CD4-positive, alpha-beta T cell treated with Interleukin-15 for 4 hours (primary cell): Measurements from ENCODE around the gene CCSER2.
A peak's percentile ranks its signal among the peaks of the same experiment; 100 is the strongest.
"Not testable (repeated sequence)": the region's sequence is repeated elsewhere in the genome, so short reads cannot be mapped to it uniquely, and the experiment has no call there.

ENCODE experiments used
- DNase-seq: peaks from one replicate; pipeline ENCODE4 v3.0.0-alpha.2; 2020; ENCODE audit warnings: low spot score

CCSER2 gene

GRCh38 chr10:84311576-84311975, 16.8 kb upstream of the CCSER2 start:
- no peak for DNase-seq

- DNase-seq = no peak
Measured at GRCh38 chr10:84312816-84313215, 15.6 kb upstream of the CCSER2 start.

DNA sequence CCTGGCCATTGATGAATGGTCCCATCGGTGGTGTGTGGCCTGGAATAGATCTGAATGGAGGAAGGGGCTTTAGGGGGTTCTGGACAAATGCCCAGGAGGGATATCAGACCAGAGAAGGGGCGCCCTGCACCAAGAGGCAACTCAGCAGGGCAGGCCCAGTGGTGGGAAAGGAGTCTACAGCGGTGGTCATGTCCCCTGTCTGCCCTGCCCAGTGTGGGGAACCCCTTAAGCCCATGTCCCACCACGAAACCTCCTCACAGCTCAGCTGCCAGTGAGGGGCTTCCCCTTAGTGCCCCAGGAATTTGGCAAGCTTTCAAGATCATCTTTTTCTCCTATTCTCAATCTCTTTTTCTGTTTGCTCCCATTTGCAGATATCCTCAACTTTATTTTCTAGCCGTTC, 14.1 kb upstream of the CCSER2 start:
- no peak for DNase-seq

DNA sequence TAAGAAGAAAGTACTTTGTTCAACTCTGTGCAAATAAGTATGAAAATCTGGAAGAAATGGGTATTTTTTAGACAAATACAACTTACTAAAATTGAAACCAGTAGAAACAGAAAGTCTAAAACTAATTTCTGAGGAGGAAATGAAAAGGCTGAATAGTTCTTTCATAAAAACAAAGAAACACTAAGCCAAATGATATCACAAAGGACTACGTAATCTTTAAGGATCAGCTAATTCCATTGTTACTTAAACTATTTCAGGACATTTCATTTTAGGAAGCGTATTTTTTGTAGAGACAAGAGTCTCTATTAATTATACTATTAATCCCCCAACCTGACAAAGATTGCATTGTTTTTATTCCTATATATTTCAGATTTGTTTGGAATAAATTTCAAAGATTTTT, 11.2 kb upstream of the CCSER2 start:
- DNase-seq = no peak

- DNase-seq = no peak
Measured at GRCh38 chr10:84321902-84322301, 6.5 kb upstream of the CCSER2 start.

GRCh38 chr10:84323566-84323965, 4.8 kb upstream of the CCSER2 start:
- DNase-seq = not testable (repeated sequence)

DNA sequence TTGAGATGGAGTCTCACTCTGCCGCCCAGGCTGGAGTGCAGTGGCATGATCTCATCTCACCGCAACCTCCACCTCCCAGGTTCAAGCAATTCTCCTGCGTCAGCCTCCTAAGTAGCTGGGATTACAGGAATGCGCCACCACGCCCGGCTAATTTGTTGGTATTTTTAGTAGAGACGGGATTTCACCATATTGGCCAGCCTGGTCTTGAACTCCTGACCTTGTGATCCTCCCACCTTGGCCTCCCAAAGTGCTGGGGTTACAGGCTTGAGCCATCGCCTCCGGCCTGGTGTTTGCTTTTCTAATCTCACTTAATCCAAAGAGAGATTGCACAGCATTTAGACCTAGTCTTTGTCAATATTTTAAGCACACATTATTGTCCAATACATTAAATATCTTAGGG, 1.4 kb upstream of the CCSER2 start:
- DNase-seq = not testable (repeated sequence)

DNA sequence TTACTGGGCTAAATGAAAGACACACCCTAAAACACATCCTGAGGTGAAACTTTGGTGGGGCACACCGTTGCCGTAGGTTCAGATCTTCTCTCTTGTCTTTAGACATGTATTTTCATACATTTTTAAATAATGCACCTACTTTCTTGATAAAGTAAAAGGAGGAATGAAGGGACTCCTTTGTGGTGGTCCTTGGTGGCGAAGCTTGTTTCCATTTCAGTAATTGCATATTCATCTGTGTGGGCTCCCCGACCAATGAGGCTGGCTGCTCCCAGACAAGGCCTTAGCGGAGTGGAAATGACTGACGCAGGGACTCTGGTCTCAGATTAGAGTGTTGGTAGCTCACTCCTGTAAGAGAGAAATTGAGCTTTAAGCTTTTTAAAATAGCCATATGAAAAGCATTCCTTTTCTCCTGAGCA, 815 bp downstream of the CCSER2 start:
- DNase-seq = no peak

- DNase-seq = peak; percentile 70
Measured at GRCh38 chr10:84329986-84330651, 1.7 kb downstream of the CCSER2 start.

DNA sequence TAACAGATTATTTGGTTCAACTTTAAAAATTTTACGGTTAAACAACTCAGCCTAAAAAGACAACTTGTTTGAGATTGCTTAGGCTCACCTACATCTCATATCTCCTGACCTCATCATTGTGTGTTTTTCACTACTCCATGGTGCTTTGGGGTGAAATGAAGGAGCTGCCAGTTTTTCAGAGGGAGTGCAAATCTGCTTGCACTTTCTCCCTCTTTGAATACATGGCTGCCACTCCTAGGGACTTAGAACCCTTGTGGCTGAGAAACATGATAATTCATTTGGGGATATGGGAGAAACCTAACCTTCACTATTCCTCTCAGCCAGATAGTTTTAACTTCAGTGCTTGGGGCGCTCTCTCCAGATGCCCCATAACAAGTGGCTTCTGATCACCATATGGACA, 2.7 kb downstream of the CCSER2 start:
- no peak for DNase-seq

GRCh38 chr10:84333864-84334451, 5.6 kb downstream of the CCSER2 start:
- DNase-seq = peak; percentile 89

DNA sequence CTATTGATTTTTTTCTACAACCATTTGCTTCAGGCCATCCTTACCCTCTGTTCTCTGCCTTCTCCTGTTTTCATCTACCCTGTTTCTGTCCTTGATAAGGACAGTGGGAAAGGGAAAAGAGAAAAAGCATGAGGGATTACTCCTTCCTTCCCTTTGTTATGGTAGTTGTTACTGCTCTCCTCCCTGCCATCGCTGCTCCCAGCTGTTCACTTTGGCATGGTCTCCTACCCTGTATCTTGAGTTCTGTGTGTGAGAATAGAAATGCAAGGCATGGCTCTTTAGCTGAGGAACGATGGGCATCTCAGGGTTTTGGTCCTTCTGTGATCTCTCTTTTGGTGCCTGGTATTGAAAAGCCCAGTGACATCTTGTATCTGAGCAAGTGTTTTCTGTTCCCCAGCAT, 6.4 kb downstream of the CCSER2 start:
- DNase-seq = no peak

- no peak for DNase-seq
Measured at GRCh38 chr10:84335516-84335915, 7.1 kb downstream of the CCSER2 start.

DNA sequence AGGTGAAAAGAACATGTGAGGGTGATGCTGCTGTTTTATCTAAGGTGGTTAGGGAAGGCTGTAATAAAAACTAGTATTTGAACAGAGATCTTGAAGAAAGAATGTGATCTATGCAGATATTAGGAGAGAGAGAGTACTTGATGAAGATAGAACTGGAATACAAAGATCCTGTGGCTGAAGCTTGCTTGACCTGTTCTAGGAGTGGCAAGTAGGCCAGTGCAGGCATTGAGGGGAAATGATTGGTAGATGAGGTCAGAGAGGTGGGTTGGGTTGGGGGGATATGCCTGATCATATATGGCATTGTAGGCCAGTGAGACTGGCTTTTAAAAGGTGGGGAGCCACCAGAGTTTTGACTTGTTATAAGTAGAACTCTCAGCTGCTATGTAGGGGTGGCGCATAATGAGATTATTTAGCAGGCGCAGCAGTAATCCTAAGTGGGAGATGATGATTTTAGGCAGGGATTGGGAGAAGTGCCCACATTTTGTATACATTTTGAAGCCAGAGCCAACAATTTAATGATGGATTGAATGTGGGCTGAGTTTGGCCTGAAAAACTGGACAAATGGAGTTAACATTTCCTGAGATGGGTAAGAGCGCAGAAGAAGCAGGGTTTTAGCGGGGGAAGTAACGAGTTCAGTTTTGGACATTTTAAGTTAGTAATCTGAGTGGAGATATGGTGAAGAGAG, 8.2 kb downstream of the CCSER2 start:
- DNase-seq = no peak

- no peak for DNase-seq
Measured at GRCh38 chr10:84337199-84337598, 8.8 kb downstream of the CCSER2 start.

DNA sequence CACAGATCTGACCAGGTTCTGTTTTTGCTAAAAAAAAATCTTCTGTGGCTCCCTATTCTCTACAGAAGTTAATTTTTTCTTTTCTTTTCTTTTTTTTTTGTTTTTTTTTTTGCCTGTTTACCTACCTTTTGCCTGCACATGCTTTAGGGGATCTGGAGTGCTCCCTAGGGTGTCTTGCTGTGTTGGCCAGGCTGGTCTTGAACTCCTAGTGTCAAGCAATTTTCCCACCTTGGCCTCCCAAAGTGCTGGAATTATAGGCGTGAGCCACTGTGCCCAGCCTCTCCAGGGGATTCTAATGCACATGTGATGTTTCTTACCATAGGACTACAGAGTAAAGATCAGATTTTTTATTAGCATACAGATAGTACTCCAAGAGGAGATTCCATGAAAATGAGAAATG, 10.6 kb downstream of the CCSER2 start:
- DNase-seq = no peak

- no peak for DNase-seq
Measured at GRCh38 chr10:84340187-84340586, 11.8 kb downstream of the CCSER2 start.

DNA sequence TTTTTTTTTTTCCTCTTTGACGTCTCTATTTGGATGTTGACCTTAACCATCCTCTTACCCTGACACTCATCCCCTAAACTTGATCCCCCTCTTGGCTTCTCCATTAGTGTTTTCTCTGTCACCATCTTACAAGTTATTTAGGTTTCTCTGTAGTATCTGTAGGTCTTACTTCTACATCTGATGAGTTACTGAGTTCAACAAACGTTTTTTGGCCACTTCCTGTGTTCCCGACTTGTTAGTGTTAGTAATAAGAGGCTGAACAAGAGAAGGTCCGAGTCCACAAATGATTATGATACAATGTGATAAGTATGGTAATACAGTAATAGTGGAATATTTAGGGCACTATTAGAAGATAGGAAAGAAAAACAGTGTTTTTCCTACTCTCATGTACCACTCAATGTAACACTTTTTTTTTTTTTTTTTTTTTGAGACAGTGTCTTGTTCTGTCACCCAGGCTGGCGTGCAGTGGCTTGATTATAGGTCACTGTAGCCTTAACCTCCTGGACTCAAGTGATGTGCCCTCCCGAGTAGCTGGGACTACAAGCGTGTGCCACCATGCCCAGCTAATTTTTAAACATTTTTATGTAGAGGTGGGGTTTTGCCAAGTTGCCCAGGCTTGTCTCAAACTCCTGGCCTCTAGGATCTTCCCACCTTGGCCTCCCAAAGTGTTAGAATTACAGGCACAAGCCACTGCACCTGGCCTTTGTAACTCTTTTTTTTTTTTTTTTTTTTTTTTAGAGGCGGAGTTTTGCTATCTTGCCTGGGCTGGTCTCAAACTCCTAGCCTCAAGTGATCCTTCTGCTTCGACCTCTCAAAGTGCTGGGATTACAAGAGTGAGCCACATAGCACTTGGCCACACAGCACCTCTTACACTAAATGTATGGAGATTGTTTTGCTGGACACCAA, 12.5 kb downstream of the CCSER2 start:
- no peak for DNase-seq

- no peak for DNase-seq
Measured at GRCh38 chr10:84341538-84341856, 13.1 kb downstream of the CCSER2 start.

- no peak for DNase-seq
Measured at GRCh38 chr10:84341983-84342382, 13.6 kb downstream of the CCSER2 start.

DNA sequence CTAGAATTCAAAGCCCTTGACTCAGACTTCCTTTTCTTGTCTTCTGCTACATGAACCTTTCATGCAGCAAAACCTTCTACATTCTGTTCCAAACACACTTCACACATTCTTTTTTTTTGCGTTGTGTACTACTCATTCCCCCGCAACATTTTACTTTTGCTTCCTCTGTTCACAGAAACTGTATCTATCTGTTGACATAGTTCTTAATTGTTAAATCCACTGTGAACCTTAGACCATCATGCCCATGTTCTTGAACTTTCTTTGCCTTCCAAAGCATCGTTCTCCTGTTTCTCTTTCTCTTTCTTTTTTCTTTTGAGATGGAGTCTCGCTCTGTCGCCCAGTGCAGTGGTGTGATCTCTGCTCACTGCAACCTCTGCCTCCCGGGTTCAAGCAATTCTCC, 14.2 kb downstream of the CCSER2 start:
- no peak for DNase-seq

DNA sequence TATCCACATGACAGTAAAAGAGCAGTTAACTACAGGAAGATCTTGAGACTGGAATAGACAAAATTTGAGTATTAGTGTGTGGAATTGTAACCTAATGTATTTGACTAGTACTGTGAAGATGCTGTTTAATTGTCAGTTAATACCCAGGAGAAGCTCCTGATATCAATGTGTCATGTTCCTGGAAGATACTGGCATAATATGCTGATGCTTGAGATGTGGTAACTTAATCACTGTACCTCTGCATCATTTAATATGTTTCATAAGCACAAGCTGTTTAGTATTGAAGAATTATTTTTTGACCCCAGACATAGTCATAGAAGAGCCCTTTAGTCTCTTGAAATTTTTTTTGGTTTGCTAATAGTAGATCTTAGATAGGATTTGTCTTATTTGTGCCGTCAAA, 15.4 kb downstream of the CCSER2 start:
- no peak for DNase-seq

DNA sequence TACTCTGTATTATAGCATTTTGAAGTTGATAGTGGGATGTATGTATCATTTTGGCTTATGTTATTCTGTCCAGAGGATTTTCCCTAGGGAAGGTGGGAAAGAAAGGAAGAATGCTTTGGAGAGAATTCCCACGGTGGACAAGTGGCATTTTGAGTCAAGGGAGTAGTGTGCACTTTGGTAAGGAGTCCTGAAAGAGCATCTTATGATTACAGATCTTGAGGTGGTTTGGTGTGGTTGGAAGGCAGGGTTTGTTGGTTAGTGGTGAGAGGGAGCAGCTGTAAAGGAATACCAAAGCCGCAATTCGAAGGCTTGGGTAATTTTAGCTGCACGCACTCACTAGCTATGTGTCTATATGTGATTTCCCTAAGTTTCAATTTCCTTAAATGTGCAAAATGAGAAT, 16.1 kb downstream of the CCSER2 start:
- DNase-seq = no peak
